Osteoblast (primary cell): ENCODE data around the gene DNAJB13. TPM values are rescaled to one million over a fixed set of nuclear protein-coding genes. Genes with fewer than 3 reads are reported as not detected.

Experiments used
- DNase-seq: peaks from one replicate; pipeline ENCODE4 v3.0.0; 2011; ENCODE audit warnings: low spot score, mixed read lengths; ENCODE audit not compliant: insufficient read length; ENCODE audit errors: missing footprints
- H2AFZ ChIP-seq: 2 replicates; pipeline ENCODE4 v1.6.0; 2011; ENCODE audit warnings: mild to moderate bottlenecking, low read length
- H3K27ac ChIP-seq: 2 replicates; pipeline ENCODE4 v1.5.1; 2011; ENCODE audit warnings: mild to moderate bottlenecking, low read depth, low read length, moderate library complexity
- H3K27me3 ChIP-seq: 2 replicates; pipeline ENCODE4 v1.6.0; 2012; ENCODE audit warnings: mild to moderate bottlenecking, control low read depth, inconsistent platforms, low read length, moderate library complexity; ENCODE audit not compliant: insufficient read depth
- H3K36me3 ChIP-seq: 2 replicates; pipeline ENCODE4 v1.5.1; 2011; ENCODE audit warnings: mild to moderate bottlenecking, low read length, control low read depth, moderate library complexity; ENCODE audit not compliant: insufficient read depth
- H3K4me1 ChIP-seq: 2 replicates; pipeline ENCODE4 v1.5.1; 2011; ENCODE audit warnings: mild to moderate bottlenecking, low read length, control low read depth, moderate library complexity; ENCODE audit not compliant: insufficient read depth
- H3K4me2 ChIP-seq: 2 replicates; pipeline ENCODE4 v1.6.0; 2011; ENCODE audit warnings: mild to moderate bottlenecking, low read length; ENCODE audit not compliant: insufficient read depth
- H3K4me3 ChIP-seq: fragments of 200-600 bp; sonication (generic); 3 replicates; pipeline ENCODE4 v1.5.1; 2012; ENCODE audit warnings: mild to moderate bottlenecking, low read length, inconsistent platforms; ENCODE audit not compliant: insufficient read depth
- H3K79me2 ChIP-seq: 2 replicates; pipeline ENCODE4 v1.6.0; 2012; ENCODE audit warnings: mild to moderate bottlenecking, low read length, control low read depth, inconsistent platforms; ENCODE audit not compliant: insufficient read depth
- H3K9me3 ChIP-seq: 2 replicates; pipeline ENCODE4 v1.5.1; 2011; ENCODE audit warnings: low read depth, low read length, control low read depth
- H4K20me1 ChIP-seq: 2 replicates; pipeline ENCODE4 v1.6.0; 2012; ENCODE audit warnings: mild to moderate bottlenecking, low read length, control low read depth; ENCODE audit not compliant: insufficient read depth
- total RNA-seq: library from RNA; depleted of rRNA; stranded (reverse); fragments of >200 nt; gene quantifications from 2 replicates; pipeline ENCODE4 v1.2.3, GENCODE V29; 2012
- TF ChIP-seq, protein P1 (sequence below): IDR thresholded peaks from 2 replicates; pipeline ENCODE4 v1.5.1; 2011; ENCODE audit warnings: mild to moderate bottlenecking, low read depth, low read length, moderate library complexity; ENCODE audit errors: extremely low read depth

The DNAJB13 gene
- not detected in 2 replicates for total RNA-seq

GRCh38 chr11:73950869-73951710 is at the start of gene DNAJB13:
Gene DNAJB13, plus strand, starts transcription at chr11:73951026. Its CDS starts 44 bp downstream, at chr11:73951070.
- H3K4me3 ChIP-seq = no peak within 1 kb of the TSS
- peak; percentile 86 for DNase-seq
- peaks cover 3% of the 10 kb centered on the region for H3K9me3 ChIP-seq
- no peak within 1 kb of the TSS for H2AFZ ChIP-seq
- no peaks in the 10 kb centered on the region for H3K79me2 ChIP-seq
- no peaks in the 10 kb centered on the region for H3K36me3 ChIP-seq
- no peak within 1 kb of the TSS for H3K4me2 ChIP-seq
- H3K27ac ChIP-seq = no peak within 1 kb of the TSS
- no peaks in the 10 kb centered on the region for H3K27me3 ChIP-seq
- TF ChIP-seq, protein P1, sequence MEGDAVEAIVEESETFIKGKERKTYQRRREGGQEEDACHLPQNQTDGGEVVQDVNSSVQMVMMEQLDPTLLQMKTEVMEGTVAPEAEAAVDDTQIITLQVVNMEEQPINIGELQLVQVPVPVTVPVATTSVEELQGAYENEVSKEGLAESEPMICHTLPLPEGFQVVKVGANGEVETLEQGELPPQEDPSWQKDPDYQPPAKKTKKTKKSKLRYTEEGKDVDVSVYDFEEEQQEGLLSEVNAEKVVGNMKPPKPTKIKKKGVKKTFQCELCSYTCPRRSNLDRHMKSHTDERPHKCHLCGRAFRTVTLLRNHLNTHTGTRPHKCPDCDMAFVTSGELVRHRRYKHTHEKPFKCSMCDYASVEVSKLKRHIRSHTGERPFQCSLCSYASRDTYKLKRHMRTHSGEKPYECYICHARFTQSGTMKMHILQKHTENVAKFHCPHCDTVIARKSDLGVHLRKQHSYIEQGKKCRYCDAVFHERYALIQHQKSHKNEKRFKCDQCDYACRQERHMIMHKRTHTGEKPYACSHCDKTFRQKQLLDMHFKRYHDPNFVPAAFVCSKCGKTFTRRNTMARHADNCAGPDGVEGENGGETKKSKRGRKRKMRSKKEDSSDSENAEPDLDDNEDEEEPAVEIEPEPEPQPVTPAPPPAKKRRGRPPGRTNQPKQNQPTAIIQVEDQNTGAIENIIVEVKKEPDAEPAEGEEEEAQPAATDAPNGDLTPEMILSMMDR = no peak
- H4K20me1 ChIP-seq = no peaks in the 10 kb centered on the region
- peaks cover 2% of the 10 kb centered on the region for H3K4me1 ChIP-seq

DNA sequence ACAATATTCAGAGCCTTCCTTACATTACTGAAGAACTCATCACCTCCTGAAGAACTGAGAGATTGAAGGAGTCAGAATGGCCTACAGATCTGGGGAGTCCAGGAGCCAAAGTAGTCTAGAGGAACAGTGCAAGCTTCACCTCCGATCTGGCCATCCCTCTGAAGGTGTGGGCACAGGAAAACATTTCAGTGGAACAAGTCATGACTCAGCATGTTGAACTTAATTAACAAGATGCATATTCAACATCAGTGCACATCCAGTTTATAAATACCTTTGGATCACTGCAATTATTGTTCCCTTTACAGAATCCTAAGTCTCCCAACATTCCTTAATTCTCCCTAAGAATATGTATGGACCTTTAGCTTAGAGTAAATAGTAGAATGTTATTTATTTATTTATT is 48.5 kb upstream of the DNAJB13 start:
- DNase-seq = no peak
- TF ChIP-seq, protein P1 = no peak
- no peaks in the 10 kb centered on the region for H4K20me1 ChIP-seq
- no peak overlapping the region for H3K4me3 ChIP-seq
- no peaks in the 10 kb centered on the region for H3K27me3 ChIP-seq
- H3K79me2 ChIP-seq = no peaks in the 10 kb centered on the region
- no peaks in the 10 kb centered on the region for H3K9me3 ChIP-seq
- no peak overlapping the region for H3K4me2 ChIP-seq
- H2AFZ ChIP-seq = no peak overlapping the region
- no peaks in the 10 kb centered on the region for H3K4me1 ChIP-seq
- no peak overlapping the region for H3K27ac ChIP-seq
- H3K36me3 ChIP-seq = peaks cover 19% of the 10 kb centered on the region

DNA sequence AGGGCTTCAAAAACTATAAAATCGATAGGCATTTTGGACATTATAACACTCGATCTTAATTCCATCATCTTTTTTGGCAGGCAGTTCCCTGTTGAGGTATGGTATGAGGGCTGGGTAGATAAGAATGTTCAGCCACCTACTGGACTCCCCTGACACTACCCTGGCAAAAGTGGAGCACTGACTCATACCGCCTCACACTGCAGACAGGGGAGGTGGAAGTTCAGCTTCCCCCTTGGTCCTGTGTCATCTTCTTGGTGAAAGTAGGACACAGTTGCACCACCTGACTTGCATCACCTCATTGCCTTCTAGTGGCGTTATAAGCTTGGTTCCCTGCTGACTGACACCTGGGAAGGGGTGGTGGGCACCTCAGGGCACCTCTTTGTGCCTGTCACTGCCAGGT is 43.6 kb upstream of the DNAJB13 start:
- DNase-seq = peak; percentile 87

DNA sequence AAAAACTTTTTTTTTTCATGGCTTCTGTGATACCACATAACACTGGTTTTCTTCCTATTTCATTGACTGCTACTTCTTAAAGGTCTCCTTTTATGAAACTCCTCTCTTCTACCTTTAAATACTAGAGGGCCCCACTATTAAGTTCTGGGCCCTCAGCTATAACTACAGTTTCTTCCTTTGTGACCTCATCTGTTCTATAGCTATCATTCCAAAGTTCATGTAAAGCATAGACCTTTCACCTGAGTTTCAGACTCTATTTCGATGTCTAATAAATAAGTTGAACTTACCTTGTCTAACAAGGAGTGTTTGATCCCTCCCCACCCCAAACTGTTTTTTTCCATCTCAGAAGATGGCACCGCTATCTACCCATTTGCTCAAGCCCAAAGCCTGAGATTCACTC is 38.8 kb upstream of the DNAJB13 start:
- no peak for DNase-seq
- Histone ChIP-seq H3K4me3 (no peak overlapping the region), H3K27me3 (no peaks in the 10 kb centered on the region), H3K27ac (no peak overlapping the region), H3K36me3 (peaks cover 31% of the 10 kb centered on the region), H3K4me2 (no peak overlapping the region), H3K79me2 (no peaks in the 10 kb centered on the region), H4K20me1 (no peaks in the 10 kb centered on the region), H3K4me1 (peaks cover 2% of the 10 kb centered on the region), H3K9me3 (no peaks in the 10 kb centered on the region), H2AFZ (no peak overlapping the region)
- TF ChIP-seq, protein P1 = no peak

More for the DNA sequence above, 43.6 kb upstream of the DNAJB13 start:
- Histone ChIP-seq H4K20me1 (no peaks in the 10 kb centered on the region), H3K9me3 (no peaks in the 10 kb centered on the region), H3K4me2 (no peak overlapping the region), H3K27ac (no peak overlapping the region), H3K36me3 (peaks cover 12% of the 10 kb centered on the region), H2AFZ (no peak overlapping the region), H3K4me3 (no peak overlapping the region), H3K4me1 (no peaks in the 10 kb centered on the region), H3K27me3 (no peaks in the 10 kb centered on the region), H3K79me2 (no peaks in the 10 kb centered on the region)
- TF ChIP-seq, protein P1 = peak; percentile 37
